Measurements from ENCODE around the gene DUSP18. TPM values are rescaled to one million over a fixed set of nuclear protein-coding genes. Genes with fewer than 3 reads are reported as not detected.
"Not testable (repeated sequence)": the region's sequence is repeated elsewhere in the genome, so short reads cannot be mapped to it uniquely, and the experiment has no call there.

DUSP18 gene
- total RNA-seq, 1 experiment from 2014 or later = 2.7 TPM

- H3K9me3 ChIP-seq, DNase-seq, H3K36me3 ChIP-seq, H3K4me3 ChIP-seq, H3K27me3 ChIP-seq: not testable (repeated sequence)
Measured at GRCh38 chr22:30631469-30631868, 36.2 kb downstream of the DUSP18 start.

- Histone ChIP-seq H3K9me3 (no peaks in the 10 kb centered on the region), H3K36me3 (no peaks in the 10 kb centered on the region), H3K4me3 (no peak overlapping the region), H3K27me3 (no peaks in the 10 kb centered on the region)
- no peak for DNase-seq
Measured at GRCh38 chr22:30628491-30628890, 39.2 kb downstream of the DUSP18 start.

- no peaks in the 10 kb centered on the region for H3K36me3 ChIP-seq
- DNase-seq = no peak
- H3K9me3 ChIP-seq = no peaks in the 10 kb centered on the region
- H3K27me3 ChIP-seq = no peaks in the 10 kb centered on the region
- H3K4me3 ChIP-seq = no peak overlapping the region
Measured at GRCh38 chr22:30627471-30627870, 40.2 kb downstream of the DUSP18 start.

- H3K4me3 ChIP-seq = no peak overlapping the region
- no peaks in the 10 kb centered on the region for H3K27me3 ChIP-seq
- no peak for DNase-seq
- H3K9me3 ChIP-seq = no peaks in the 10 kb centered on the region
- H3K36me3 ChIP-seq = no peaks in the 10 kb centered on the region
Measured at GRCh38 chr22:30626413-30626812, 41.3 kb downstream of the DUSP18 start.

GRCh38 chr22:30619909-30620308, 47.8 kb downstream of the DUSP18 start:
- not testable (repeated sequence) for H3K27me3 ChIP-seq, DNase-seq, H3K9me3 ChIP-seq, H3K36me3 ChIP-seq, H3K4me3 ChIP-seq

GRCh38 chr22:30617819-30618218, 49.9 kb downstream of the DUSP18 start:
- Histone ChIP-seq H3K4me3 (no peak overlapping the region), H3K27me3 (no peaks in the 10 kb centered on the region), H3K9me3 (no peaks in the 10 kb centered on the region), H3K36me3 (no peaks in the 10 kb centered on the region)
- DNase-seq = no peak

- Histone ChIP-seq H3K27me3 (no peaks in the 10 kb centered on the region), H3K36me3 (no peaks in the 10 kb centered on the region), H3K4me3 (no peak overlapping the region), H3K9me3 (no peaks in the 10 kb centered on the region)
- DNase-seq = no peak
Measured at GRCh38 chr22:30615543-30615954, 52.1 kb downstream of the DUSP18 start.

GRCh38 chr22:30614879-30615278, 52.8 kb downstream of the DUSP18 start:
- Histone ChIP-seq H3K9me3 (no peaks in the 10 kb centered on the region), H3K36me3 (no peaks in the 10 kb centered on the region)
- no peak for DNase-seq

GRCh38 chr22:30614268-30614667, 53.4 kb downstream of the DUSP18 start:
- no peaks in the 10 kb centered on the region for H3K36me3 ChIP-seq
- no peaks in the 10 kb centered on the region for H3K27me3 ChIP-seq
- no peak for DNase-seq
- H3K9me3 ChIP-seq = no peaks in the 10 kb centered on the region
- H3K4me3 ChIP-seq = no peak overlapping the region

More at GRCh38 chr22:30614879-30615278, 52.8 kb downstream of the DUSP18 start:
- Histone ChIP-seq H3K4me3 (no peak overlapping the region), H3K27me3 (no peaks in the 10 kb centered on the region)

- DNase-seq = no peak
Measured at GRCh38 chr22:30612789-30613188, 54.9 kb downstream of the DUSP18 start.

More at GRCh38 chr22:30612789-30613188, 54.9 kb downstream of the DUSP18 start:
- Histone ChIP-seq H3K4me3 (no peak overlapping the region), H3K9me3 (no peaks in the 10 kb centered on the region), H3K36me3 (no peaks in the 10 kb centered on the region), H3K27me3 (no peaks in the 10 kb centered on the region)

Other genes starting within 250 kb of the DUSP18 start
- gene MTFP1, start 242.1 kb downstream of the DUSP18 start, total RNA-seq (2014; rRNA removed; shearing (Covaris generic); ENCODE audit: low replicate concordance) = 25.3 and 35.5 TPM in 2 replicates
- gene SEC14L3, start 195.9 kb downstream of the DUSP18 start, total RNA-seq (2014; rRNA removed; shearing (Covaris generic); ENCODE audit: low replicate concordance) = not detected in 2 replicates
- 1.6 and 4.9 TPM in 2 replicates for gene SEC14L4, start 162.2 kb downstream of the DUSP18 start, total RNA-seq (2014; rRNA removed; shearing (Covaris generic); ENCODE audit: low replicate concordance)
- gene SEC14L6, start 121.1 kb downstream of the DUSP18 start, total RNA-seq (2014; rRNA removed; shearing (Covaris generic); ENCODE audit: low replicate concordance) = not detected in 2 replicates
- not detected in 2 replicates for gene GAL3ST1, start 93.2 kb downstream of the DUSP18 start, total RNA-seq (2014; rRNA removed; shearing (Covaris generic); ENCODE audit: low replicate concordance)
- gene PES1, start 76.0 kb downstream of the DUSP18 start, total RNA-seq (2014; rRNA removed; shearing (Covaris generic); ENCODE audit: low replicate concordance) = 150 and 165 TPM in 2 replicates
- 1.2 TPM in 1 of 2 replicates, not detected in the other for gene TCN2, start 60.7 kb downstream of the DUSP18 start, total RNA-seq (2014; rRNA removed; shearing (Covaris generic); ENCODE audit: low replicate concordance)
- gene SLC35E4, start 32.1 kb downstream of the DUSP18 start, total RNA-seq (2014; rRNA removed; shearing (Covaris generic); ENCODE audit: low replicate concordance) = 11.3 and 12.5 TPM in 2 replicates
- 2.4 and 9.3 TPM in 2 replicates for gene OSBP2, start 27.0 kb upstream of the DUSP18 start, total RNA-seq (2014; rRNA removed; shearing (Covaris generic); ENCODE audit: low replicate concordance)

Data from MG63 (cell line).